Measurements from ENCODE around the gene PAX9.
"Not testable (repeated sequence)": the region's sequence is repeated elsewhere in the genome, so short reads cannot be mapped to it uniquely, and the experiment has no call there.

Gene PAX9

DNA sequence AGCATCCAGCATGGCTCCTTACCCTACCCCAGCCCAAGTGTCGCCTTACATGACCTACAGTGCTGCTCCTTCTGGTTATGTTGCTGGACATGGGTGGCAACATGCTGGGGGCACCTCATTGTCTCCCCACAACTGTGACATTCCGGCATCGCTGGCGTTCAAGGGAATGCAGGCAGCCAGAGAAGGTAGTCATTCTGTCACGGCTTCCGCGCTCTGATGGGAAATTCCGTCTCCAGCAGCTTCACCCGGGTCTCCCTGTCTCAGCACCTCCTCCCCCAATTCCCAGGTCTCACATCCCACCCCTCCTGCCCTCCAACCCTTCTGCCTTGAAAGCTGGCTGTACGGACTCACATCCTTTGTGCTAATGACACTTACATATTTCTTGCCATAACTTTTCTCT is 14.6 kb downstream of the PAX9 start:
- DNase-seq = no peak

DNA sequence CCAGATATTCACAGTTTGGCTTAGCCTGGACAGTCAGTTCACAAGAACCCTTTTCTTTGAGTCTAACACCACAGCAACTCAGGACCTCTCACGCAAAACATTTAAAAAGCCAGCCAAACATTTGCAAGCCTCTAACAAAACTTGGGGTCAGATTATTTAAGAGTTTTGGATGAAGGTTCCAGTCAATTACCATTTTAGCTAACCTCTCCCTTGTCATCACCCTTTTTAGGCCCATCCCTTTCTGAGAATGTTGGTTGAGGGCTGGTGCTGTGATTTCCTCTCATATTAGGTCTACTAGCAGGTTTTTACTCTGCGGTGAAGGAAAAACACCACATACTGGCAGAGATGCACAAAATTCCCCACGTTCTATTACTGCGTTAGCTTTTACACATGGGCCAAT is 20.7 kb downstream of the PAX9 start:
- no peak for DNase-seq

DNA sequence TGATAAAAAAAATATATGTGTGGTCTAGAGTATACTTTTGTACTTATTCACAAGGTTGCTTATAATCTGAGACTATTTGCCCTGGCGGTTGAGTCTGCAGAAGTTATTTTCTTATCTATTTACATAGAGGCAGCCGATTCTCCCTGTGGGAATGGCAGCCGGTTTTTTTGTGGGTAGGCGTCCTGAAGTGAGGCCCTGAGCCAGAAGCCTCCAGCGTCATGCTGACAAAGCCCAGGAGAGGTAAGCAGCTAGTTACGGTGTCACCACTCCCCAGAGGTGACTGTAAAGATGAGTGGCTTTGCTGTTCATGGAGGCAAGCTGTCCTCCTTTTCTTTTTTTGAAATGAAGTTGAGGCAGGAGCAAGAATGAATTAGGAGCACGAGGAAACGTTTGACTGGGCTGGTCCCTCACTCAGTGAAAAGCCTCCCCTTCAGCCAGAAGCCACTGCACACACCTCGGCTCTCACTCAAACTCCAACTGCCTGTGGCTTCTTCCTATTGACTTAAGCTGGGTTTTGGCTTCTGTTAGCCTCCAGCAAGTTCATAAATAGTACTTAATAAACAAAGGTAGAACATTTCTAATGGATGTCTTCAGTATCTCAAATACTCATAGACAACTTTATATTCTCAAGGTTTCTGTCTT is 21.5 kb downstream of the PAX9 start:
- no peak for DNase-seq

DNA sequence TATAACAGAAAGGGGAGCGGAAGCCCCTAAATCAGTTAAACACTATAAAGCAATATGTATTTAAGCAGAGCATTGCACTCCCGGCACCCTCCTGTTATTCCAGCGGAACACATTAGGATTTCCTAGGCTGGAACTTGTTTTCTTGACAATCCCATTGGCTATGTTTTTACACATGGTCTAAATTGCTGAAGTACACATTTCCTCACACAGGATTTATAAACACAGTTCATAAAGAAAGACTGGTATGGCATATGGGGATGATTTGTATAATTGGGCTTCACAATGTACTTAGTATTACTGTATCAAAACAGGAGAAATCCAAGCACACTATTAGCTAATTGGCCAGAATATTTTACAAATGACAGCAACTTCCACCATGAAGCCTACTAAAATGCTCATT is 23.3 kb downstream of the PAX9 start:
- DNase-seq = no peak

DNA sequence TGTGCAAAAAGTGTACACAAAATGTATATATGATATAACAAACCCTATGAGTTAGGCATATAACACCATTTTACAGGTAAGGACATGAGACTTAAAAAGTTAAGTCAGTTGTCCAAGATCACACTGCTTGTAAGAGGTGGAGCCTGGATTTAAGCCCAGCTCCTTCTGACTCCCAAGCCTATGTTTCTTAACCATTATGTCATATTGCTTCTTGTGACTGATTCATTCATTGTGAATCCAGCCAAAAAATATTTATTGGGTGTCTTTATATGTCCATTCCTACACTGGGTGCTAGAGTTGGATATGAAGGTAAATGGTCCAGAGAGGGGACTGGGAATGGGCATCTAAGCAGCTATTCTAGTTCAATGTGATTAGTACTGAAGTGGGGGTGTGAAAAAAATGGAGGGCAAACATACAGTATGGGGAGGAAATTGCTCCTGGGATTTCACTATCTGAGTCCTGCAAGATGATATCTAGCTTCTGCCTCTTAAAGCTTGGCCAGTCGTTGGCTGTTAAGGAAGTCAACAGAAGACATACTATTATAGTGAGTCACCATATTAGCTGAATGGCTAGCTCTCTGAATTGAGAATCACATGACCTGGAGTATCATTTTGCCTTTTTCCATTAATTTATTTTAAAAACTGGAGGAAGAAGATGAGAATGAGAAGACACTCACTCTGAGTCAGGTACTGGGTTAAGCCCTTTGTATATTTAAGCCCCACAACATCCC is 28.8 kb downstream of the PAX9 start:
- no peak for DNase-seq

DNA sequence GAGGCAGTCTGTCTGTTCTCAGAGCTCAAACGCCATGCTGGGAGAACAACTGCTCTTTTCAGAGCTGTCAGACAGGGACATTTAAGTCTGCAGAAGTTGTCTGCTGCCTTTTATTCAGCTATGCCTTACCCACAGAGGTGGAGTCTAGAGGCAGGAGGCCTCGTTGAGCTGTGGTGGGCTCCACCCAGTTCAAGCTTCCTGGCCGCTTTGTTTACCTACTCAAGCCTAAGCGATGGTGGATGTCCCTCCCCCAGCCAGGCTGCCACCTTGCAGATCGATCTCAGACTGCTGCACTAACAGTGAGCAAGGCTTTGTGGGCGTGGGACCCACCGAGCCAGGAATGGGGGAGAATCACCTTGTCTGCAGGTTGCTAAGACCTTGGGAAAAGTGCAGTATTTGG is 37.8 kb downstream of the PAX9 start:
- DNase-seq = not testable (repeated sequence)

DNA sequence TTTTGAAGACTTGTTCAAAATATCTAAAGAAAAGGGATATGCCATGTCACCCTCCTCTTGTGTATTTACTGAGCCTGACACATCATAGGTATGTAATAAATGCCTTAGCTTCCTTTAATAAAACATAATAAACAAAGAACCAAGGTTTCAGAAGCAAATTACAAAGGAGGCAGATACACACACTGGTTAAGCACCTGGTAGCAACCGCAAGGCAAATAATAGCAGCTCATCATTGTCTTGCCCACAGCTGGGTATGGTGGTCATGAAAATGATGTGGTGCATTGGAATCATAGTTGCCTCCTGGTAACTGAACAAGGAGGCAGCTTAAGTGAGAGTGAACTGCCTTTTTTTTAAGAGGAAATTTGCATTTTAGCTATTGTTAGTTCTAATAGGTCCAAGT is 39.0 kb downstream of the PAX9 start:
- DNase-seq = no peak

DNA sequence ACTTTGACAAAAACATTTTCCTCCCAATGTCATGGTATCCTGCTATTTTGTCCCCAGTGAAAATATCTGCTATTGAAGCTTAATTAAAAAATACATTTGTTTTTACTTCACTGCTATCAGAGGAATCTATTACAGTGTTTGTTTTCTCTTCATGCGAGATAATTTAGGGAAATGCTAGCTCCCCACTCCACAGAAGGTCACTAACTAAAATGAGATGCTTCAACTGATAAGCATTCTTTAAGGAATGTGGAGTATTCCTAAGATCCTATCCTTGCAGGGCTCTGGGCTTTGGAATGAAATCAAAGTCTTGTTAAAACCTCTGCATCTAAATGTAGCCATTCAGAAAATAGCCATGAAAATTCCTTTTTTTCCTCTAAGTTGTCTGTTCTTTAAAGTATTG is 39.5 kb downstream of the PAX9 start:
- DNase-seq = no peak

DNA sequence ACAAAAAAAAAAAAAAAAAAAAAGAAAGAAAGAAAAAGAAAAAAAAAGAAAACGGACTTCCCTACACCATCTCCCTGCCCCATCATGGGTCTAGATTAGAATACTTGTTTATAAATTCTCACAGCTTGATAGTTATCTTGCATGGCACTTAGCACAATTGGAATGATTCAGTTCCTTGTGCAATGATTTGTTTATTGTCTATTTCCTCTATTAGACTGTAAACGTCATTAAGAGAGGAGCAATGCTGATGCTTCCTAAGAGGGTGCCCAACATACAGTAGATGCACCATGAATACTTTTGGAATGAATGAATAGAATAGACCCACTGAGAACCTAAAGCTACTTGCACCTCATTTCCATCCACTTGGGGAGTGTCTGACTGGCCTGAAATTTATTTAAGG is 40.8 kb downstream of the PAX9 start:
- DNase-seq = no peak

DNA sequence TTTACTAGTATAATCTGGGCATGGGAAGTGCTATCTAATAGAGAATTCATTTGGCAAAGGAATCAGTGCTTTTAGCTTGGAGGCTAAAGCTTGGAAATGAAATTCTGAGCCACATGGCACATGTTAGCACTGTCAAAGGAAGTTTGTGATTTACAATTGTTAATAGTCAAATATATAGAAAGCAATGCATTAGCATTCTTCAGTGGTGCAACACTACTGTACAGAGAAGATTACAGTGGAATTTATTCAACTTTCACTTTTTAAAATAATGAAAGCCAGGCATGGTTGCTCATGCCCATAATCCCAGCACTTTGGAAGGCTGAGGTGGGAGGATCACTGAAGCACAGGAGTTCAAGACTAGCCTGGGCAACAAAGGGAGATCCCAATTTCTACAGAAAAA is 45.9 kb downstream of the PAX9 start:
- no peak for DNase-seq

DNA sequence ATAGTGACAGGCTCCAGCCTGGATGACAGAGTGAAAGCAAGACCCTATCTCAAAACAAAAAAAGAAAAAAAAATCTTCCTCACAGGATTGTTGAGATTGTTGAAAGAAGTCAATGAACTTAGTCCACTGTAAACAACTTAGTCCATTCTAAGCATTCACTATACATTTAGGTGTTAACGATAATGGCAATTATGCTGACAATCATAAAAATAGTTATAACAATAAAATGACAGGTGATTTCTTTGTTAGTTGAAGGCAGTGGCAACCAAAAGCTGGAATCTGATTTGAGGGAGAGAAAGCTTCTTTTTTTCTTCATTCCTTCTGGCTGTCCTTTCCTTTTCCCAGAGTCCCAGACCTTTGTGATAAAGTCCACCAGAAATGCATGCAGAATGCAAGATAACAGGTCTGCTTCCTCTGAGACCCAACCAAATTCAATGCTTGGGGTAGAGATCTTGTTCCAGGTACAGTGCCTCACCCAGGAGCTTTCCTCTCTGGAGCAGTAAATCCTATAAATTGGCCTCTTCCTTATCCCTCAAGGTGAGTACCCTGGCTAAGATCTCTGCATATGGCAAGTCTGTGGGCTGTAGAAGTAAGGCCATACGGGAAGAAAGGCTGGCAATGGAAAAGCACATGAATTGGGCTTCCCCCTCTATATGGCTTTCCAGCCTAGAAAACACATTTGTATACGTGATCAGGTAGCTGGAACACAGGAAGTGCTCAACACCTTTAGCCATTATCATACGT is 52.5 kb downstream of the PAX9 start:
- no peak for DNase-seq

DNA sequence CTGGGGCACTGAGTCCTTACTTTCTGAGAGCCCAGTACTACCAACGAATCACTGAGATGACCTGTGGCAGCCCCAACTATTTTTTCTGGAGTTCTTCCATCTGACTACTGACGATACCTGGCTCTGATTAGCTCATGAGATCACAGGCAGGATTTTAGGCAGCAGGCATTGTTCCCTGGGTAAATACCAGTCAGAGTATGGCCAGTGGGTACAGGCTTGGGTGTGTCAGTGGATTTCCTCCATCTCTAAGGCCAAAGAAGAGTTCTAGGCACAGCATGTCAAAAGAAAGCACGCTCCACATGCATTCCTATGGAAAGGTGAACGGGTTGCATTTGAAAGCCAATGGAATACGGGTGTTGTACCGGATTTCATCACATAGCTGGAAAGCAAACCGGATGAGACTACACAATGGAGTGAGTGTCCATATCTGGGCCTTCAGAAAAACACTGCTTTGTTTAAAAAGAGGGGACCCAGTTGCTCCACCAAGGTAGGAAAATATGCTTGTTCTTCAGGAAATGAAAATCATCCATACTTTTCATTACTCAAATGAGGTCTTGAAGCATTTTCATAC is 55.0 kb downstream of the PAX9 start:
- DNase-seq = no peak

DNA sequence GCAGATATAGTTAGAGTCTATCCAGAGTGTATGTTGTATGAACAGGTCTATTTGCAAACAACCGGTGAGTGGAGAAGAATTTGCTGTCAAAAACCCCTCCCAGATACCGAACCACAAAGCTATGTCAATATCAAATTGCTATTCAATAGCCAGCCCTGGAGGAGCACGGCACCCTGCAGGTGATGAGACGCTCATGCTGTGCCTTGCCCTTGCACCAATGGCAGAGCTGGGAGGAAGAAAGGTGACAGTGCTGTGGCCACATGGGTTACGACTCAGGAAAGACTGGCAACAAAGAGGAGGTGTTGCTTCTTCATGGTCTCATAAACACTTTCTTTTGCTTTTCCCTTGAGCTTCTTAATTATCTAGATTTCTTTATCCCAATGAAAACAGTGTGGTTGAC is 55.7 kb downstream of the PAX9 start:
- DNase-seq = no peak

DNA sequence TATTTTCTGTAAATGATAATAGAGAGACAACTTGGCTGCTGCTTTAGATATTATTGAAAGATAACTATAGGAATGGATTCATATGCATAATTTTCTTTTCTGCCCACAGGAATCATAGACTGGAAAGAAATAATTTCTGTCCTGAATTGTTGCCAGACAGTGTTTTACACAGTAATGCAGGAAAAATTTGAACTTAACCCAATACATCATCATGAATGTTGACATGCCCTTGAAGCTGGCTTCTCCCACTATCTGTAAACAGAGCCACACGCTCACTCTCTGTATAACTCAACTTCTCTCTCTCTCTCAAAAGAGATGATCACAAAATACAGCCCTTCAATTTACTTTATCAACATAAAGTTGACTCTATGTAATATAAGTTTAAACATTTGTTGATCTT is 56.6 kb downstream of the PAX9 start:
- no peak for DNase-seq

DNA sequence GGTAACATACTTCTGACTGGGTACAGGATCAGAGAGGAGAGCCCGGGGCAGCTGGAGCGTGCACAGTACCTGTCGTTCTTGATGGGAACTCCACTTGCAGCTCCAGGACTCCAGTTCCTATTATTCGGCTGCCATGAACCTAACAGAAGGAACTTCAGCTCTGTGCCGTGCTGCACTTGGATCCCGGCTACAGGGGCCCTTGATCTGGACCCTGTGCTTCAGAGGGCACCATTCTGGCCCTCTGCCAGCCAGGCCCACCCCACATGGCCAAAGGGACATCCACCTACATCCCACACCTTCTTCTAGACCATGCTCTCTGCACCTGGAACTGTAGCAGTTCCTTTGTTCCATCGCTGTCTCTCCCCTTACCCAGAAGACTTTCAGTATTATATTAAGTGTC is 58.2 kb downstream of the PAX9 start:
- DNase-seq = no peak

DNA sequence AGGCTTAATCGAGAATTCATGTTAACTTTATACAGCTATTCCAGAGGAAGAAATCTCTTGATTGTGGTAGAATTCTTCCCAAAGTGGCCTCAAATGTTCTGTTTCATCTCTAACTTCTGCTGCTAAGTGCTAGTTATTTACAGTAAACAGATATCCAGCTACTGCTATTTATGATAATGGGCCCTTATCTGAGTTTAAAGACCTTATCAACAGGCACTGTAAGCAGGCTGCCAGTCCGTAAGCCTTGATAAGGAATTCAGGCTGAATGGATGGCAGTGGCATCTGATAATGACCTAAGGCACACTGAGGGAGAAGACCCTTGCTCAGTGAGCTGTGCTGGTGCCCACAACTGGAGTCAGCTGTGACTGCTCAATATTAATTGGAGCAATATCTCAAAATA is 59.0 kb downstream of the PAX9 start:
- DNase-seq = no peak

DNA sequence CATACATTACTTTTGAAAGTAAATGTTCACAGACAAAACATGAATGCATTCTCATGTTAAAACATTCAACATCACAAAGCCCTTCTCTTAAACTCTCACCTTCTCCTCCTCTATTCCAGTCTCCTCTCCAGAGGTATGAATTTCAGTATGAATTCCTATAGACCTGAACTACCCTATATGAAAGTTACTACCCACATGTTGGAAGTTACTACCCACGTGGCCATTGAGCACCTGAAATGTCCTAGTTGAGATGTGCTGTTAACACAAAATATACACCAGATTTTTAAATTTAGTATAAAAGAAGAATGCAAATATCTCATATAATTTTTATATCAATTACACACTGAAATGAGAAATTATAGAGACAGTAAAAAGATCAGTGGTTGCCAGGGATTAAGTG is 60.2 kb downstream of the PAX9 start:
- DNase-seq = no peak

DNA sequence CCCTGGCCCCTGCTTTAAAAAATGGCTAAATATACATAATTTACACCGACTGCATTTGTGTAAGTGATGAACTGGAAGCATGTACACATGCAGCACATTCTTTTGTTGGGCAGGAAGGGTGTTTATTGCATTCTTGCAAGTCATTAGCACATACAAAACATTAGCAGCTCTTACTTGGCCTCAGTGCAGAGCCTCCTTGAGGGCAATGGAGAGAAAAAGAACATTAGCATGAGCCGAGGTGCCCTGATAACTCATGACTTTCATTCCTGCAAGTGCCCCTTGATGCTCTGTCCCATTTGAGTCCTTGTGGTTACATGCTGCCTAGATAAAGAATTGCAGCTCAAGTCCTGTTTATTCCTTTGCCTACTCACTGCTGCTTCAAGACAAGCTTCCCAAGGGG is 61.9 kb downstream of the PAX9 start:
- no peak for DNase-seq

DNA sequence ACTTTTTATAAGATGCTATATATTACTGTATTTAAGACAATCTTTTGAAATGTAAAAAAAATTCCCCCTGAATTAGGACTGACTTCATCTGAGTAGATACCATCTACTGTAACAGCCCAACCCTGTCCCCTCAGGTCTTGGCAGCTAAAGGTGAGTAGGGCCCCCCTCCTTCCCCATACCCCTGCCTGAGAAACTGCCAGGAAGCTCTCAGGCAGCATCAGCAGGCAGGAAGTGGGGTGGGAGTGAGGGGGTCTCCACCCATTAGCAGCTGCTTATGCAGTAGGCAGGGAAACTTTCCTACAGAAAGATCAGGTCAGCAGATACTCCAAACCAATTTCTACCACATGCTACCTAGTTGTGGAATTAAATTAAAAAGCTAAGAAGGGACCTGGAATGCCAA is 62.5 kb downstream of the PAX9 start:
- no peak for DNase-seq

DNA sequence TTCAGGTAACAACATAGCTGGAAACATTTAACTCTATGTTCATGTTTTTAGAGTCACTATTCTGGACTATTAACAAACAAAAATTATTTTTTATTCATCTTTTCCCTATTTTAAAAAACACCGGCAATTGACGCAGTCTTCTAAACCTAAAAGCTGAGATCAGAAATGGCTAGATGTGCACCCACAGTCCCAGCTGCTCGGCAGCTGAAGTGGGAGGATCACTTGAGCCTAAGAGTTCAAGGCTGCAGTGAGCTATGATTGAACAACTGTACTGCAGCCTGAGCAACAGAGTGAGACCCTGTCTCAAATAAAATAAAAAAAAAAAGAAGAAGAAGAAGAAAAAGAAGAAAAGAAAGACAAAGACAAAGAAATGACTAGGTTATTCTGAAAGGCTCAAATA is 64.5 kb downstream of the PAX9 start:
- no peak for DNase-seq
